GM21423 (cell line): ENCODE results near the gene MYL10.

Source experiments
- ATAC-seq: cut with Tn5 transposase; IDR thresholded peaks from one replicate; pipeline ENCODE4 v1.9.1; 2021; ENCODE audit warnings: mild to moderate bottlenecking, moderate library complexity; ENCODE audit not compliant: unreplicated experiment

MYL10 gene

GRCh38 chr7:101629171-101629570 lies at the start of gene MYL10:
TSS of gene MYL10 (minus strand) at chr7:101629296. CDS start at chr7:101629118, 178 bp downstream.
- ATAC-seq, result no peak

DNA sequence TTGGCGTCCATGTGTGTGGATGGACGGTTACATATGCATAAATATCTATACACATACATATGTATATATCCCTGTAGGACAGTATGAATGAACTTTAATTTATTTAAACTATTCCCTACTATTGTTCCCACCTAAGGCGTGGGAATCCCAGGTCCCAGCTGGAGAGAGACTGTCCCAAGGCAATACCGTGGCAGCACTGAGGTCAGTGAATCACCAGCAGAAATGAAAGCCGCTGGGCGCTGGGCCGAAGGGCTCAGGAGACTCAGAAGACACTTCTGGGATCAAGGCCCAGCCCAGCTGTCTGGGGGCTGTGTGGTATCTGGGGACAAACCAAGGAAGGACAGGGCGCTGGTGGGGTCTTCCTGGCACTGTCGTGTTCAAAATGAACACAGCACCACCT lies 49.6 kb upstream of the MYL10 start:
- no peak for ATAC-seq

- ATAC-seq, result no peak
Measured at GRCh38 chr7:101677797-101678479, 48.8 kb upstream of the MYL10 start.

GRCh38 chr7:101677391-101677790 lies 48.3 kb upstream of the MYL10 start:
- ATAC-seq, result no peak

DNA sequence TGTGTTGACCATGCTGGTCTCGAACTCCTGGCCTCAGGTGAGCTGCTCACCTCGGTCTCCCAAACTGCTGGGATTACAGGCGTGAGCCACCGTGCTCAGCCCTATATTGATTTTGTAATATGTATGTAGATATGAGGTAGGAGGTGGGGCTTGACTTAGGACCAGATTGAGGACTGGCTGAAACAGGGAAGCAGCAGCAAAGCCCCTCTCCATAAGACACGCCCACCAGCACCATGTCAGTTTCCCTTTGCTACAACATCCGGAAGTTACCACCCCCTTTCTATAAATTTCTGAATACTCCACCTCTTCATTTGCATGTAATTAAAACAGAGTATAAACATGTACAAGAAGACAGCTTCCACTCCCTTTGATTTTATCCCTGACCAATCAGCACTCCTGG lies 47.9 kb upstream of the MYL10 start:
- no peak for ATAC-seq

DNA sequence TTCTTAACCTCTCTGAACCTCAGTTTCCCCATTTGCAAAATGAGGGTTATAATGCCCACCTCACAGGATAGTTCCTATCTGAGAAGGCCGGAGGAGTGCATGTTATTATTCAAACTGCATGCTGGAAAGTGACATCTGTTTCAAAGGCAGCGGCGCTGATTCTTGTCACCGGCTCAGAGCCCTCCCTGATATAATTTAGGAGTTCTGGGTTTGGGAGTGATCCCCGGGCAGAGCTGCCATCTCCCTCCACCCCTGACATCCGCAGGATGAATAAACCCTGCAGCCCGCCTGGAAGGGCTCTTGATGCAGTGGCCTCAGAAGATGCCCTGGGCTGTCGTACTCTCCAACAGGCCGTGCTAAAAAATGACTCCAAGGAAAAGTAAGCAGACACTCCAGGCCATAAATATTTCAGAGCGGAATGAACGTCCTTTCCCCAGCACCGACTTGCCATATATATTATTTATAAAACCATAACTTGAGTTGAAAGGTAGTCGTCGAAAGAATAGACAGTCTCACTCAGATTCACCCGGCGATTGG lies 47.0 kb upstream of the MYL10 start:
- ATAC-seq, result no peak

GRCh38 chr7:101674439-101674838 lies 45.3 kb upstream of the MYL10 start:
- no peak for ATAC-seq

DNA sequence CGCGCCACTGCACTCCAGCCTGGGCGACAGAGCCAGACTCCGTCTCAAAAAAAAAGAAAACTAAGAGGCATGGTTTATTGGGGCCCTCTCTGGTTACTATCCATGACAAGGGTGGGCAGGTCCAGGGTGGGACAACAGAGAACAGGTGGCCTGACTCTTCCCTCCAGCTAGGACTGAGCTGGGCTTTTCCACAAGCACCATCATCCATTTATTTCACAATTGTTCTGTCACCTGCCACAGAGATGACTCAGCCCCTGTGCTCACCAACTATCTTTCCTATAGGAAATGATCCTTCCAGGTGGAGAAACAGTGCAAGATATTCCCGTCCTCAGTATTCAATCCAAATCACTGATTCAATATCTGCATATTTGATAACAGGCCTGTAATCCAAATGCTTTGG lies 44.9 kb upstream of the MYL10 start:
- no peak for ATAC-seq

GRCh38 chr7:101673315-101673714 lies 44.2 kb upstream of the MYL10 start:
- no peak for ATAC-seq

GRCh38 chr7:101671371-101672356 lies 42.6 kb upstream of the MYL10 start:
- ATAC-seq, result no peak

- ATAC-seq, result no peak
Measured at GRCh38 chr7:101669307-101669706, 40.2 kb upstream of the MYL10 start.

DNA sequence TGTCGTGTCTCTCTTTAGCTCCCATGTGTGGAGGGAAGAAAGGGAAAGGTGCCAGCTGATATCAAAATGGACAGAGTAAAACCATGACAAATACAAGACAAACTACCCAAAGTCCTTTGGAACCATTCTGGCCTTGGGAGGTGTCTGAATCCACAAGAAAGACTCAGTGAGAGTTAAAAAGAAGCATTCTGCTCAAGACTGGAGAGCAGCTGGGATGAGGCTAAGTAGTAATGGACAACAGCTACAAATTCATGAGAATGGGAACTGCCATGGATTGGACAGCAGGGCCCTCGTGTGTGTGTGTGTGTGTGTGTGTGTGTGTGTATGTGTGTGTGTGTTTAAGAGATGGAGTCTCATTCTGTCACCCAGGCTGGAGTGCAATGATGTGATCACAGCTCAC lies 39.6 kb upstream of the MYL10 start:
- ATAC-seq, result no peak

GRCh38 chr7:101667920-101668319 lies 38.8 kb upstream of the MYL10 start:
- no peak for ATAC-seq

- ATAC-seq, result no peak
Measured at GRCh38 chr7:101667399-101667798, 38.3 kb upstream of the MYL10 start.

GRCh38 chr7:101666741-101667140 lies 37.6 kb upstream of the MYL10 start:
- no peak for ATAC-seq

DNA sequence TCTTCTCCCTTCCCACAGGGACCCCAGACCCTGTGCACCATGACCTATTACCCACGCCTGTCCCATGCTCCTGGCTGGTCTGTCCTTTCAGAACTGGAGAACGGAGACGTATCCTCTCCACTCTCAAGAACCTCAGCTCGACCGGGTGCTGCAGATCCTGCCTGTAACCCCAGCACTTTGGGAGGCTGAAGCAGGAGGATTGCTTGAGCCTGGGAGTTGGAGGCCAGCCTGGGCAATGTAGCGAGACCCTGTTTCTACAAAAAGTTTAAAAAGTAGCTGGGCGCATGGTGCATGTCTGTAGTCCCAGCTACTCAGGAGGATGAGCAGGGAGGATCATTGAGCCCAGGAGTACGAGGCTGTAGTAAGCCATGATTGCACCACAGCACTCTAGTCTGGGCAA lies 37.2 kb upstream of the MYL10 start:
- no peak for ATAC-seq

DNA sequence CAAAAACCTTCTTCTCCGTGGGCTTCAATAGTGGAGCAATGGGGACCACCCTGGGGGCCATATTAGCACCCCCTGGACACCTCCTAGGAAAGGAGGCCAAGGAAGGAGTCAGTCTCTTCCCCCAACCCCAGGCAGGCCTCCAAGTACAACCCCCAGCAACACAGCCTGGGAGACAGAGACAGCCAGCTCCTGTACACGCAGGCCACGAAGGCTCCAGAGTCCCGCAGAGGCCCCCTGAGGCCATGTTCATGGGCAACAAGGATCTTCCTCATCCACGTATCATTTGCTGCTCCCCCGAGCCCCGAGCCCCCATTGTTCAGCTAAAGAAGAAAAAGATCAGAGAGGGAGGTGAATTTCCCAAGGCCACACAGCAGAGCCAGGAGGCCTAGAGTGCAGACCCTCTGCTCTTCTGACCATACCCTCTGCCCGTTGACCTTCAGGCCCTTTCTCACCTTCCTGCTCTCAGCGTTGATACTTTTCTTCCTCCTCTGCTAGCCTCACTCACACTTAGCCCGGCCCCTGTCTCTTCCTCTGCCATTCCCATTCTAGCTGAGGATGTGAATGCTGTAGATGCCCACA lies 35.9 kb upstream of the MYL10 start:
- no peak for ATAC-seq

DNA sequence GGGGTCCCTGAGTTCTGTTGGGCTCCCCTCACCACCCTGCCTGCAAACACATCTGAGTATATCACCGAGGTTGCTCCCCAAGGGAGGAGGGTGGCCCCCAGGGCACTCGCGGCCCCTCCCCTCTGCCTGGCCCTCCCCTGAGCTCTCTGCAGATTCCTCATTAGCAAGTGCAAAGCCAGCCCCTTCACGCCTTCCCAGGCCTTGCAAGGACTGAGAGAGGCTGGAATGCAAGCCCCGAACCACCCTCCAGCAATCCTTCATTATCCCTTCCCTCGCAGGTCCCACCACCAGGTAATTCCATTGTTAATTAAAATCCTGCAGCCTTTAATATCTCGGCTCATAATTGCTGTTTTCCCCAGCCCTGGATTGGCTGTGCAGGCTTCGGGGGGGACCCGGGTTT lies 35.3 kb upstream of the MYL10 start:
- ATAC-seq, result no peak

- no peak for ATAC-seq
Measured at GRCh38 chr7:101663747-101664146, 34.7 kb upstream of the MYL10 start.

DNA sequence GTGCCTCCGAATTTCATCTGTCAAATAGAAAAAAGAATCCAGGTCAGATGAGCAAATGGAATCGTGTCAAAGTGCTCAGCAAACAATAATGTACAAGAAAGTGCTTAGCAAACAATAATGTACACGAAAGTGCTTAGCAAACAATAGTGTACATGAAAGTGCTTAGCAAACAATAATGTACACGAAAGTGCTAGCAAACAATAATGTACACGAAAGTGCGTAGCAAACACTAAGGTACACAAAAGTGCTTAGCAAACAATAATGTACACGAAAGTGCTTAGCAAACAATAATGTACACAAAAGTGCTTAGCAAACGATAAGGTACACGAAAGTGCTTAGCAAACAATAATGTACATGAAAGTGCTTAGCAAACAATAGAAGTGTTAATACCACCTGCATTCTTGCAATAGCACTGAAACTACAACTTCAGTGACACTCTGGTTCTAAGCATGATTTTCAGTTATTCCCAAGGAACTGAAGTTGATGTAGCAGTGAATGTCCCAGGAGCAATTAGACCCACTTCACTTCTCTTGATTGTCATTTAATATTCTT lies 33.4 kb upstream of the MYL10 start:
- no peak for ATAC-seq

DNA sequence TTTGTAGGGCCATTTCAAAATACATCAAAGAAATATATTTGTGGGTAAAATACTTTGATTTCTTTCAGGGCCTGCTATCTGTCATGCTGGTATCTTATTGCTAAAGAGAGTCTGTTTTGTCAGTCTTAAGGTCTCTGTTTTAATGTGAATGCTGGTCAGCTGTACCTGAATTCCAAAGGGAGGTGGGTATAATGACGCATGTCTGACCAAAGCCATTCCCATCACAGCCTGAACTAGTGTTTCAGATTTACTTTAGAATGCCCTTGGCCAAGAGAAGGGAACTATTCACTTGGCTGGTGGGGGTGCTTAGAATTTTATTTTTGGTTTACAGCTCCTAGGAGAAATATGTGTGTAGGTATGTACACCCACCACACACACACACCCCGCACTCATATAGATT lies 30.6 kb upstream of the MYL10 start:
- ATAC-seq, result no peak
